Astrocyte (in vitro differentiated cells and primary cell): ENCODE data around the gene KLK7. TPM values are rescaled to one million over a fixed set of nuclear protein-coding genes. Genes with fewer than 3 reads are reported as not detected.
A peak's percentile ranks its signal among the peaks of the same experiment; 100 is the strongest.

ENCODE experiments used
- DNase-seq: peaks from one replicate; pipeline ENCODE4 v3.0.0-alpha.2; 2010; ENCODE audit warnings: low read depth
- FAIRE-seq: peaks from 2 replicates; lab custom pipeline; 2011; peaks lifted over from hg19 to GRCh38; lab: Jason Lieb, UNC
- H2AFZ ChIP-seq: 2 replicates; pipeline ENCODE4 v1.6.0; 2012; ENCODE audit warnings: low read depth, low read length, inconsistent platforms
- H3K27ac ChIP-seq: 2 replicates; pipeline ENCODE4 v1.5.1; 2011; ENCODE audit warnings: low read depth, low read length, inconsistent platforms
- H3K27me3 ChIP-seq: 2 replicates; pipeline ENCODE4 v1.6.0; 2011; ENCODE audit warnings: low read length, inconsistent platforms; ENCODE audit not compliant: insufficient read depth
- H3K36me3 ChIP-seq: 2 replicates; pipeline ENCODE4 v1.5.1; 2011; ENCODE audit warnings: low read length, inconsistent platforms; ENCODE audit not compliant: insufficient read depth
- H3K4me1 ChIP-seq: 2 replicates; pipeline ENCODE4 v1.5.1; 2011; ENCODE audit warnings: low read length, inconsistent platforms; ENCODE audit not compliant: insufficient read depth
- H3K4me2 ChIP-seq: 2 replicates; pipeline ENCODE4 v1.6.0; 2012; ENCODE audit warnings: low read length, inconsistent platforms
- H3K4me3 ChIP-seq: 2 replicates; pipeline ENCODE4 v1.5.1; 2011; ENCODE audit warnings: low read depth, mild to moderate bottlenecking, low read length, inconsistent platforms; ENCODE audit not compliant: insufficient read depth
- H3K79me2 ChIP-seq: 2 replicates; pipeline ENCODE4 v1.6.0; 2012; ENCODE audit warnings: mild to moderate bottlenecking, low read length, inconsistent platforms; ENCODE audit not compliant: insufficient read depth
- H3K9ac ChIP-seq: 2 replicates; pipeline ENCODE4 v1.6.0; 2012; ENCODE audit warnings: mild to moderate bottlenecking, low read length, inconsistent platforms
- H3K9me3 ChIP-seq: 2 replicates; pipeline ENCODE4 v1.5.1; 2012; ENCODE audit warnings: low read depth, mild to moderate bottlenecking, low read length, inconsistent platforms; ENCODE audit not compliant: insufficient read depth
- H4K20me1 ChIP-seq: 2 replicates; pipeline ENCODE4 v1.6.0; 2012; ENCODE audit warnings: low read length, inconsistent platforms; ENCODE audit not compliant: insufficient read depth
- H3K27ac Mint-ChIP-seq: one replicate; pipeline ENCODE4 v1.8.0; 2021; ENCODE audit warnings: mild to moderate bottlenecking, mixed read lengths; ENCODE audit not compliant: unreplicated experiment
- H3K27me3 Mint-ChIP-seq: one replicate; pipeline ENCODE4 v1.8.0; 2021; ENCODE audit warnings: low read depth, mixed read lengths; ENCODE audit not compliant: unreplicated experiment
- H3K36me3 Mint-ChIP-seq: one replicate; pipeline ENCODE4 v1.8.0; 2021; ENCODE audit warnings: low read depth, mixed read lengths; ENCODE audit not compliant: unreplicated experiment
- H3K4me1 Mint-ChIP-seq: one replicate; pipeline ENCODE4 v1.8.0; 2021; ENCODE audit warnings: low read depth, mixed read lengths; ENCODE audit not compliant: unreplicated experiment
- H3K4me3 Mint-ChIP-seq: one replicate; pipeline ENCODE4 v1.8.0; 2021; ENCODE audit warnings: mild to moderate bottlenecking, moderate library complexity, mixed read lengths; ENCODE audit not compliant: unreplicated experiment
- H3K9me3 Mint-ChIP-seq: one replicate; pipeline ENCODE4 v1.8.0; 2021; ENCODE audit warnings: mild to moderate bottlenecking, mixed read lengths; ENCODE audit not compliant: unreplicated experiment
- CTCF ChIP-seq: IDR thresholded peaks from 2 replicates; pipeline ENCODE4 v1.5.1; 2011; ENCODE audit warnings: low read depth, mild to moderate bottlenecking, inconsistent platforms, low read length, moderate library complexity; ENCODE audit not compliant: insufficient read depth
- EZH2 ChIP-seq: IDR thresholded peaks from 2 replicates; pipeline ENCODE4 v1.6.1; 2012; ENCODE audit warnings: mild to moderate bottlenecking, low read length, inconsistent platforms; ENCODE audit not compliant: insufficient read depth
- total RNA-seq: library from RNA; stranded (reverse); gene quantifications from 2 replicates; pipeline ENCODE4 v1.2.1, GENCODE V29; 2021

The KLK7 gene
- total RNA-seq, 1 donor from 2014 or later: not detected

- H3K27me3 Mint-ChIP-seq: peaks cover 57% of the 10 kb centered on the region
- peaks cover 2% of the 10 kb centered on the region for H3K4me1 Mint-ChIP-seq
Observed at GRCh38 chr19:51022526-51022925, 38.8 kb upstream of the KLK7 start.

GRCh38 chr19:51020988-51021651 is 37.4 kb upstream of the KLK7 start:
- no peaks in the 10 kb centered on the region for H4K20me1 ChIP-seq
- no peak overlapping the region for H3K27ac ChIP-seq
- FAIRE-seq (peak; percentile 26), DNase-seq (peak; percentile 27)
- no peaks in the 10 kb centered on the region for H3K4me1 ChIP-seq
- Mint-ChIP-seq H3K36me3 (no peaks in the 10 kb centered on the region), H3K27me3 (peaks cover 61% of the 10 kb centered on the region), H3K4me1 (peaks cover 5% of the 10 kb centered on the region), H3K9me3 (peaks cover 5% of the 10 kb centered on the region), H3K27ac (no peak overlapping the region), H3K4me3 (no peak overlapping the region)
- peaks cover 5% of the 10 kb centered on the region for H3K27me3 ChIP-seq
- H2AFZ ChIP-seq: no peak overlapping the region
- TF ChIP-seq EZH2 (no peak), CTCF (peak; percentile 55)
- no peak overlapping the region for H3K4me2 ChIP-seq
- H3K79me2 ChIP-seq: no peaks in the 10 kb centered on the region
- H3K9ac ChIP-seq: no peak overlapping the region
- no peak overlapping the region for H3K4me3 ChIP-seq
- H3K9me3 ChIP-seq: no peaks in the 10 kb centered on the region
- no peaks in the 10 kb centered on the region for H3K36me3 ChIP-seq

More at GRCh38 chr19:51022526-51022925, 38.8 kb upstream of the KLK7 start:
- H3K4me2 ChIP-seq: no peak overlapping the region
- H3K27ac ChIP-seq: no peak overlapping the region
- H3K4me1 ChIP-seq: no peaks in the 10 kb centered on the region
- no peaks in the 10 kb centered on the region for H3K9me3 ChIP-seq
- Mint-ChIP-seq H3K4me3 (no peak overlapping the region), H3K9me3 (peaks cover 2% of the 10 kb centered on the region), H3K27ac (no peak overlapping the region), H3K36me3 (no peaks in the 10 kb centered on the region)
- TF ChIP-seq EZH2 (no peak), CTCF (no peak)
- H3K79me2 ChIP-seq: no peaks in the 10 kb centered on the region
- FAIRE-seq (no peak), DNase-seq (no peak)
- no peak overlapping the region for H2AFZ ChIP-seq
- H4K20me1 ChIP-seq: no peaks in the 10 kb centered on the region
- no peak overlapping the region for H3K9ac ChIP-seq
- H3K4me3 ChIP-seq: no peak overlapping the region
- no peaks in the 10 kb centered on the region for H3K27me3 ChIP-seq
- H3K36me3 ChIP-seq: no peaks in the 10 kb centered on the region

GRCh38 chr19:51019544-51019925 is 35.8 kb upstream of the KLK7 start, which contains the start of gene KLK10:
Gene KLK10 (minus strand): TSS chr19:51019709. CDS start chr19:51019130, 579 bp downstream.
- Mint-ChIP-seq H3K4me1 (peaks cover 5% of the 10 kb centered on the region), H3K36me3 (no peaks in the 10 kb centered on the region), H3K9me3 (peaks cover 9% of the 10 kb centered on the region), H3K4me3 (peak within 1 kb of the TSS; percentile 79), H3K27me3 (peaks cover 63% of the 10 kb centered on the region), H3K27ac (no peak within 1 kb of the TSS)
- no peaks in the 10 kb centered on the region for H3K79me2 ChIP-seq
- peaks cover 5% of the 10 kb centered on the region for H3K27me3 ChIP-seq
- no peak within 1 kb of the TSS for H2AFZ ChIP-seq
- FAIRE-seq (no peak), DNase-seq (no peak)
- H3K9me3 ChIP-seq: no peaks in the 10 kb centered on the region
- H4K20me1 ChIP-seq: no peaks in the 10 kb centered on the region
- no peak within 1 kb of the TSS for H3K4me3 ChIP-seq
- peak; percentile 15 for TF ChIP-seq EZH2
- no peak for TF ChIP-seq CTCF
- H3K4me2 ChIP-seq: no peak within 1 kb of the TSS
- no peaks in the 10 kb centered on the region for H3K36me3 ChIP-seq
- no peaks in the 10 kb centered on the region for H3K4me1 ChIP-seq
- H3K9ac ChIP-seq: no peak within 1 kb of the TSS
- no peak within 1 kb of the TSS for H3K27ac ChIP-seq
